ENCODE measurements around the gene LRCOL1.
A peak's percentile ranks its signal among the peaks of the same experiment; 100 is the strongest.

Gene LRCOL1

GRCh38 chr12:132569856-132570480 is 40.4 kb downstream of the LRCOL1 start:
- DNase-seq, result no peak

- no peak for DNase-seq
Observed at GRCh38 chr12:132568826-132569480, 41.4 kb downstream of the LRCOL1 start.

- DNase-seq, result no peak
Observed at GRCh38 chr12:132568301-132568700, 42.1 kb downstream of the LRCOL1 start.

- DNase-seq, result peak in 53 of 58 donors; percentile 16 to 83 (median 61)
Observed at GRCh38 chr12:132566516-132567131, 43.8 kb downstream of the LRCOL1 start.

- DNase-seq, result no peak
Observed at GRCh38 chr12:132565365-132565764, 45.0 kb downstream of the LRCOL1 start.

- DNase-seq, result no peak
Observed at GRCh38 chr12:132563911-132564310, 46.5 kb downstream of the LRCOL1 start.

- DNase-seq, result no peak
Observed at GRCh38 chr12:132562489-132563021, 47.8 kb downstream of the LRCOL1 start.

- DNase-seq, result peak in 7 of 58 donors; percentile 1 to 37 (median 8)
Observed at GRCh38 chr12:132561427-132562156, 48.8 kb downstream of the LRCOL1 start.

- DNase-seq, result peak in 10 of 58 donors; percentile 2 to 45 (median 15)
Observed at GRCh38 chr12:132560614-132561426, 49.6 kb downstream of the LRCOL1 start.

- no peak for DNase-seq
Observed at GRCh38 chr12:132560364-132560613, 50.1 kb downstream of the LRCOL1 start.

GRCh38 chr12:132559652-132560363 is 50.6 kb downstream of the LRCOL1 start:
- DNase-seq, result peak in 29 of 58 donors; percentile 7 to 52 (median 22)

GRCh38 chr12:132558861-132559623 is 51.3 kb downstream of the LRCOL1 start:
- no peak for DNase-seq

- no peak for DNase-seq
Observed at GRCh38 chr12:132558042-132558856, 52.1 kb downstream of the LRCOL1 start.

- DNase-seq, result no peak
Observed at GRCh38 chr12:132557291-132558015, 52.9 kb downstream of the LRCOL1 start.

GRCh38 chr12:132556801-132557200 is 53.6 kb downstream of the LRCOL1 start:
- DNase-seq, result no peak

- no peak for DNase-seq
Observed at GRCh38 chr12:132556216-132556615, 54.2 kb downstream of the LRCOL1 start.

GRCh38 chr12:132555686-132556085 is 54.7 kb downstream of the LRCOL1 start:
- no peak for DNase-seq
